HuH-7.5 (cell line): ENCODE results near the gene HOXA5.

Source experiments
- DNase-seq: peaks from one replicate; pipeline ENCODE4 v3.0.0; 2011; ENCODE audit warnings: low spot score

HOXA5 gene

DNA sequence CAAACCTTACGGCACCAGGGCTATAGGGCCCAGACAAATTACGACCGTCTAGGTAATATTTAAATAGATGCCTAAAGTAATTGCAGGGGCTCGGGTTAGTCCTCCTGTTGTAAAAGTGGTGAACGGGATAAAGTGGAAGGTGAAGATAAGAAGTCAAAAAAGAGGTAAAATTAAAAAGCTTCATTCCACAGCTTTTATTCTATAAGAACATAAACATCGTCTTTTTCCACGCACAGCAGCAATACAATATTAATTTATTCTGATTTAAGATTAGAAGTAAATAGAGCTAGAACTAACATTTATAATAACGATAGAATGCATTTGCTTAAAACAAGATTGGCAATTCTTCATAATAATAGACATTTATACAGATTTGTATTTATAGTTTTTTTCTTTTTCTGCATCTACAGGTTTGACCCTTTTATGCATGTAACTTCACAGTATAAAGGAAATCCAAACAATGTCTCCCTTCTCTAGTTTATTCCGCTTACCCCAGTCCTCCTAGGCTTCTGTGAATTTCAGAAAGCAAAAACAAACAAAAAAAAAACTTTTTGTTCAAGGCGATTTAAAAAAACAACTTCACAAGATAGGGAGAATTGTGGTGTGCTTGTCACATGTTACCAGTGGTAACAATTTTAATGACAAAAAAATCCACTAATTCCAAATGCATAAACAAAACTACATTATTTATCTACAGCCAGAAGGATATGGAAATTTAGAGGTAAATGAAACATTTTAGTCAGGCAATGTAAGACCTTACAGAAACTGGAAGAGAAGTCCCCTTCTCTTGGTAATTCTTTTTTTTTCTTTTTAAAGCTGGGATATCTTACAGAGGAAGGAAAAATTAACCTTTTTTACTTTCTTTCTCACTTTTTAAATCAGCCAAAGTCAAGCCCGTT lies 27.2 kb upstream of the HOXA5 start:
- DNase-seq, result no peak

DNA sequence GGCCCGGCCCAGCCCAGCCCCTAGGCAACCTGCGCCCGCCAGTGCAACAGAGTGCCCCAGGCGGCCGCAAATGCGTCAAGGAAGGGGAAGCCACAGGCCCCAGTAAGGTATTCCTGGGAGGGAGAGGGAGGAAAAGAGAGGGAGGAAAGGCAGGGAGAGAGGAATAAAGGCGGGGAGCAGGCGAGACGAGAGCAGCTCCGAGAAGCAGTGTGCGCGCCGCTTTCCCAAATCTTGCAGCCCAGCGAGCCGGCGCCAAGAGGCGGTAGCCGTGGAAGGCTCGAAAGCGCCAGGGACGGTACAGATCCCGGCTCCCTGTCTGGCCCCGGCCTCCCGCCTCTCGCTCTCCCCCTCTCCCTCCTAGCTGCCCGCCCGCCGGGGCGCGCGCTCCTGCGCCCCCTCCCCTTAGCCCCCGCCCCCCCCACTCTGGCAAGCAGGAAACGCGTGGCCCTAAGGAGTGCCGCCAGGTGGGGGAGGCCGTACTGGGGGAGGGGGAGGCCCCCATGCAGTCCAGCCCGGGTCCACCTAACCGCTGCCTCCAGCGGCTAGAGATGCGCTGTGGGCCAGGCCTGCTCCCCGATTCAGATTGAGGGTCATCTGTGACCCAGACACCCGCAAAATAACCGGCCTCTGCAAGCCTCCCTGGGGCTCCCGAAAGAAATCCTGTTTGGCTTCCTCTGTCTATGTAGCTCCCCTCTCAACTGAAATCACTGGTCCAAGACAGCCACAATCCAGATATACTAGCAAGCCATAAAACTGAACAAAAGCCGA lies 26.4 kb upstream of the HOXA5 start:
- DNase-seq, result no peak

GRCh38 chr7:27168265-27168947 lies 24.9 kb upstream of the HOXA5 start:
- DNase-seq, result no peak

GRCh38 chr7:27167916-27168264 lies 24.4 kb upstream of the HOXA5 start:
- DNase-seq, result no peak

DNA sequence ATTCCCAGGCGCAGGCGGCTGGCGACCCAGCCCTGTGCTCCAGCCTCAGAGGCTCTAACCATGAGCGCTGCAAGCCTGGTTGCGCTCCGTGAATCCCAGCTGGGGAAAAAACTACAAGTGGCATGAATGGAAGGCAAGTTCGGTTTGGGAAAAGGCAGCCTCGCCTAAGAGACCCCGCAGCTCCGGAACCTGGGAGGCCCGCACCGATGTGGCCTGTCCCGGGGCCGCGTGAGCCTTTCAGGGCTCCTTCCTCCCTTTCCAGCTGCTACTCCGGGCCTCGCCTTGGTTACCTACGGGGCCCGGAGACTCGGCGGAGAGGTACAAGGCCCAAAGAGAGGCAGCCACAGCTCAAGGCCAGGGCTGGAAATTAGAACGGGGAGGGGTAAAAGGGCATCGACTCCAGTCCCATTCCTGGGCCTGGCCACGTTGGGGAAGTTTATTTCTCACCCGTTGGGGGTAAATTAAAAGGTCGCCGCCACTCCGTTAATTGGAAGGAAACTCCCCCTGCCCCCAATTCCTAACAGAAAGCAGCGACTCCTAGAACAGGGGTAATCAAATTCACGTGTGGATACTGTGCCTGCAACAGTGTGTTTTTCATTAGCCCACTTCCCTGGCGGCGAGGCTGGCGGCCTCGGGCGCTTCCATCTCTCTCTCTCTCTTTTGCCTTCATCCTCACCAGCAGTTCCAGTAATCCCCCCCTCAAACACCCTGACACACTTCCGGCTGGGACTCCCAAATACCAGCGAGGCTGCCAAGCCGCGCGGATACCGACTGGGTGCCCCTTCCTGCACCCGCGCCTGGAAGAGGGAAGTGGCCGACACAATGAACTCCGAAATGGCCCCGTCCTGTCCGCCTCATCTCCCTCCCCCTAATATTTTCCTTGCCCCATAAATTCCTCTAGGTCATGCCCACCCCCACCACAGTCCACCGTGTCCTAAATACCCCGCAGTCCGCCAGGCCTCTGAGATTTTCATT lies 23.3 kb upstream of the HOXA5 start:
- DNase-seq, result no peak

- no peak for DNase-seq
Observed at GRCh38 chr7:27165996-27166530, 22.6 kb upstream of the HOXA5 start.

GRCh38 chr7:27165089-27165995 lies 21.9 kb upstream of the HOXA5 start, which contains the start of gene HOXA9:
TSS of gene HOXA9 (minus strand) at chr7:27165537. CDS start at chr7:27165457, 80 bp downstream.
- no peak for DNase-seq

GRCh38 chr7:27164367-27165088 lies 21.0 kb upstream of the HOXA5 start:
- DNase-seq, result no peak

- DNase-seq, result no peak
Observed at GRCh38 chr7:27164045-27164366, 20.5 kb upstream of the HOXA5 start.

DNA sequence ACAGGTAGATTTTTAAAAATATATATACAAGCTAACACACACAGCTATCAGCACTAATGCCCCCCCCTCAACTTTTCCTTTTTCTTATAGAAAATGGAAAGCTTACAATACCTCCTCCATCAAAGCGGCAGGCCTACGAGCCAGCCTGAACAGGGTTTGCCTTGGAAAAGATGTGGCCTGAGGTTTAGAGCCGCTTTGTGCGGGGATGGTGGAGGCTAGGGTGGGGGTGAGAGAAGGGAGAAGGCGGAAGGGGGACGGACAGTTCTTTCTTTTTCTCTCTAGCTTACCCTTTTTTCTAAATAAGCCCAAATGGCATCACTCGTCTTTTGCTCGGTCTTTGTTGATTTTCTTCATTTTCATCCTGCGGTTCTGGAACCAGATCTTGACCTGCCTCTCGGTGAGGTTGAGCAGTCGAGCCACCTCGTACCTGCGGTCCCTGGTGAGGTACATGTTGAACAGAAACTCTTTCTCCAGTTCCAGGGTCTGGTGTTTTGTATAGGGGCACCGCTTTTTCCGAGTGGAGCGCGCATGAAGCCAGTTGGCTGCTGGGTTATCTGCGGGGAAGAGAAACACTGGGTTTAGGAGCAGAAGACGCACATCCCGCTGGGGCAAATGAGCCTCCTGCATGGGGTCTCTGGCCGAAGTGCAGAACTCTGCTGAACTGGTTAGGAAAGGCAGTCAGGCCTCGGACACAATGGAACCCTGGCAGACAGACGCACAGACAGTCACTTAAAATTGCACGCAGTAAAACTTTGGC lies 20.0 kb upstream of the HOXA5 start:
- DNase-seq, result no peak

- DNase-seq, result no peak
Observed at GRCh38 chr7:27162561-27163287, 19.2 kb upstream of the HOXA5 start.

GRCh38 chr7:27161721-27162560 lies 18.5 kb upstream of the HOXA5 start:
- DNase-seq, result no peak

GRCh38 chr7:27161214-27161720 lies 17.8 kb upstream of the HOXA5 start:
- no peak for DNase-seq

DNA sequence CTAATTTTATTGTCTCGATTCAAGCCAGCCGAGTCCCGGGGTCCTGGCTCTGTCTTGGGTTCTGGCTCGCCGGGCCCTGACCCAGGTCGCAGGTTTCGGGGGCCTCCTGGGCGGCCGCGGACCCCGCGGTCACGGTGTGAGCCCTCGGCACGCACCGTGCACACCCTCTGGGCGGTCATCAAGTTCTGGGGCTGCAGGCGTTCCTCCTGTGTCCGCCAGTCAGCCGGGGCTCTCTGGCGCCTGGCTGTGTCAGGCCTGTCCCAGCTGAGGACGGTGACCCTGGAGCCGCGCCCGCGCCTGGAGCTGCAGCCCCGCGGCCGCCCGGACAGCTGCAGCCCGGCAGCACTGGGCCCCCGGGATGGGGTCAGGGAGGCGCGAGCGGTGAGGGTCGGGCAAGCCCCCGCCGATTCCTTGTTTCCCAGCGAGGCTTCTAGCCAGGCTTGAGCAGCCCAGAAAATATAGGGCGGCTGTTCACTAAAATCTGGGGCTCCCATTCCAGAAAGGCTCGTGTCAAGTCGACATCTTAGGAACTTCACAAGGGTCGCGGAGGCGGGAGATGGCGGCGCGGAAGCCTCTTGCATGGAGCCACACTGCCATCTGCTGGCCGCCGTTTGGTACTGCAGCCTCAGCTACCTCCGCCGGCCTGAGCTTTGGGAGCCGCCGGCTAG lies 17.2 kb upstream of the HOXA5 start:
- peak; percentile 96 for DNase-seq

GRCh38 chr7:27160145-27160545 lies 16.7 kb upstream of the HOXA5 start:
- DNase-seq, result no peak
